GM04504 (cell line): Measurements from ENCODE around the gene DNAJA1.
"Not testable (repeated sequence)": the region's sequence is repeated elsewhere in the genome, so short reads cannot be mapped to it uniquely, and the experiment has no call there.

ENCODE experiments used
- DNase-seq: peaks from one replicate; pipeline ENCODE4 v3.0.0-alpha.2; 2012; ENCODE audit warnings: low read depth

DNAJA1 gene

DNA sequence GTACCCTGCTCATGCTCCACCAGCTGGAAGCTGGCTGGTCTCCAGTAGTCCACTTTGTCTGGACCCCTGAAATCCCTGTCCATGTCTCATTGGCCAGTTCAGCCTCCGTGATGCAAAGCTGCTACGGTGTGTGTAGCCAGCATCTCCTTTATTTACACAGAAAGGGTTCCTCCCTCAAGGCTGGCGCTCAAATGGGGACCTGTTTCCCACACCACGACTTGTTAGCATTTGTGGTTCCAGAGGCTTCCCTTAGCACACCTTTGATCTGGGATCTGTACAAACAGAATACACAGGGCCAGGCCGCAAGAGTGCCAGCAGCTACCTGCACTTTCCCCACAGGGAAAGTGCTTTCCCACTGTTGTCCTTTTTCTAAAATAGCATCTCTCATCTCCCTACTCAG lies 57.1 kb downstream of the DNAJA1 start:
- DNase-seq, result no peak

DNA sequence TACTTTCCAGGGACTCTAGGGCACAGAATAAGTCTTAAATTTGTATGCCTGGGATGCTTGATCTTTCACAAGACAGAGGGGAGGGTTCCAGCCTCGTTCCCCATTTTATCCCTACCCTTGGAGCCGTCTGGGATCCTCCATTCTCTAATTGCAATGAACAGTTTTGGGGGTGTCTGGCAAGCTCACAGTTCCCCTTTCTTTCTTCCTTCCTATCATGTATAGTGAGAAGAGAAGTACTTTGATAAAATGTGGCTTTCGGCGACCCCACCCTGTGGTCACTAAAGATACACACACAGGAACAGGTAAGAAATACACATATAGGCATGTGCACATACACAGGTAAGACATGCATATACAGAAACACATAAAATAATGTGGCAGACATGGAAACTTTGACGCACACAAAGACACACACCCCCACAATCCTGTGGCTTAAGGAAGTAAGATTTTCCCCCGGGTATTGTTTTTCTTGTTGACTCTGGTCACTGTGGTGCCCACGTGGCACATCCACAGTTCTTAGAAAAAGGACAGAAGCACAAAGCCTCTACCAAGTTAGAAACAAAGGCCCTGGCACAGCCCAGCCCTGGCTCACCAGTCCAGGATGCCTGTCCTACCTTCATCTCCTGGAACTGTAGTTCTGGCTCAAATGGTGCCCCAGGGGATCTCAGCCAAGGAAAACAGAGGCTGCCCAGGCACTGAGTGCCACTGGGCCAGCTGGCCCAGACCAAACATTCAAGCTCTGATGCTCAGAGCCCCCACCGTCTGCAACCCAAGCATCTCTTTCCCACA lies 57.7 kb downstream of the DNAJA1 start:
- DNase-seq, result no peak

DNA sequence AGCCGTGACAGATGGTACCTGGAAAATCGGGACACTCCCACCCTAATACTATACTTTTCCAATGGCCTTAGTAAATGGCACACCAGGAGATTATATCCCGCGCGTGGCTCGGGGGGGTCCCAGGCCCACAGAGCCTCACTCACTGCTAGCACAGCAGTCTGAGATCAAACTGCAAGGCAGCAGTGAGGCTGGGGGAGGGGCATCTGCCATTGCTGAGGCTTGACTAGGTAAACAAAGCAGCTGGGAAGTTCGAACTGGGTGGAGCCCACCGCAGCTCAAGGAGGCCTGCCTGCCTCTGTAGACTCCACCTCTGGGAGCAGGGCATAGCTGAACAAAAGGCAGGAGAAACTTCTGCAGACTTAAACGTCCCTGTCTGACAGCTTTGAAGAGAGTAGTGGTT lies 60.6 kb downstream of the DNAJA1 start:
- DNase-seq, result not testable (repeated sequence)
